Measurements from ENCODE around the gene IFNGR1.

Gene IFNGR1

GRCh38 chr6:137171824-137172733 is 47.1 kb downstream of the IFNGR1 start:
- TF ChIP-seq, protein P1, sequence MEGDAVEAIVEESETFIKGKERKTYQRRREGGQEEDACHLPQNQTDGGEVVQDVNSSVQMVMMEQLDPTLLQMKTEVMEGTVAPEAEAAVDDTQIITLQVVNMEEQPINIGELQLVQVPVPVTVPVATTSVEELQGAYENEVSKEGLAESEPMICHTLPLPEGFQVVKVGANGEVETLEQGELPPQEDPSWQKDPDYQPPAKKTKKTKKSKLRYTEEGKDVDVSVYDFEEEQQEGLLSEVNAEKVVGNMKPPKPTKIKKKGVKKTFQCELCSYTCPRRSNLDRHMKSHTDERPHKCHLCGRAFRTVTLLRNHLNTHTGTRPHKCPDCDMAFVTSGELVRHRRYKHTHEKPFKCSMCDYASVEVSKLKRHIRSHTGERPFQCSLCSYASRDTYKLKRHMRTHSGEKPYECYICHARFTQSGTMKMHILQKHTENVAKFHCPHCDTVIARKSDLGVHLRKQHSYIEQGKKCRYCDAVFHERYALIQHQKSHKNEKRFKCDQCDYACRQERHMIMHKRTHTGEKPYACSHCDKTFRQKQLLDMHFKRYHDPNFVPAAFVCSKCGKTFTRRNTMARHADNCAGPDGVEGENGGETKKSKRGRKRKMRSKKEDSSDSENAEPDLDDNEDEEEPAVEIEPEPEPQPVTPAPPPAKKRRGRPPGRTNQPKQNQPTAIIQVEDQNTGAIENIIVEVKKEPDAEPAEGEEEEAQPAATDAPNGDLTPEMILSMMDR (IDR thresholded peaks at IDR 0.05; ENCODE audit: low read depth, low read length, poor library complexity, severe bottlenecking), result no peak
- Histone ChIP-seq H3K36me3 (ENCODE audit: control insufficient read depth, low read length) (no peaks in the 10 kb centered on the region), H3K79me2 (ENCODE audit: control insufficient read depth, low read length) (no peaks in the 10 kb centered on the region), H3K27ac (ENCODE audit: low read depth, low read length) (no peak overlapping the region), H3F3A (ENCODE audit: control insufficient read depth, insufficient read depth) (no peaks in the 10 kb centered on the region), H3K4me2 (ENCODE audit: low read length) (no peak overlapping the region), H3K9me3 (ENCODE audit: control insufficient read depth, insufficient read depth, low read length) (no peaks in the 10 kb centered on the region), H3K27me3 (ENCODE audit: control insufficient read depth, low read length) (no peaks in the 10 kb centered on the region), H3K4me3 (ENCODE audit: low read length) (no peak overlapping the region), H4K20me1 (ENCODE audit: control insufficient read depth, insufficient read depth, low read depth, low read length) (no peaks in the 10 kb centered on the region), H3K9me2 (replicated peaks; ENCODE audit: control insufficient read depth, low read length) (no peaks in the 10 kb centered on the region), H3K4me1 (ENCODE audit: control insufficient read depth, low read length) (peaks cover 30% of the 10 kb centered on the region)

DNA sequence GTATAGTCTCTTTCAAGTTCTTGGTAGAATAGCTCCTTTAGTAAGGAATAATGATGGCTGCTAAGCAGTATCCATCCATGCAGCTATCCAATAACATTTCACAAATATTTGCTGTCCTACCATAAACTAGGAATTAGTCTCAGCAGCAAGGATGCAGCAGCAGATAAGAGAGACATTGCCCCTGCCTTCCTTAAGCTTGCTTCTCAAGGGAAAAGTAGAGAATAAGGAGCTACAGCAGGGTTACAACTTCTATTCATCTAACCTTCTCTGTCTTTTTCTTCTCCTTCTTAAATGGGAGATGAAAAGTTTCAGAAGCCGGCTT is 48.2 kb downstream of the IFNGR1 start:
- Histone ChIP-seq H4K20me1 (ENCODE audit: control insufficient read depth, insufficient read depth, low read depth, low read length) (no peaks in the 10 kb centered on the region), H3K9me2 (replicated peaks; ENCODE audit: control insufficient read depth, low read length) (no peaks in the 10 kb centered on the region), H3K4me2 (ENCODE audit: low read length) (no peak overlapping the region), H3K36me3 (ENCODE audit: control insufficient read depth, low read length) (no peaks in the 10 kb centered on the region), H3K4me3 (ENCODE audit: low read length) (no peak overlapping the region), H3K27me3 (ENCODE audit: control insufficient read depth, low read length) (no peaks in the 10 kb centered on the region), H3K9me3 (ENCODE audit: control insufficient read depth, insufficient read depth, low read length) (no peaks in the 10 kb centered on the region), H3K79me2 (ENCODE audit: control insufficient read depth, low read length) (no peaks in the 10 kb centered on the region), H3F3A (ENCODE audit: control insufficient read depth, insufficient read depth) (no peaks in the 10 kb centered on the region), H3K27ac (ENCODE audit: low read depth, low read length) (no peak overlapping the region), H3K4me1 (ENCODE audit: control insufficient read depth, low read length) (peaks cover 20% of the 10 kb centered on the region)
- no peak for TF ChIP-seq EZH2phosphoT487 (IDR thresholded peaks at IDR 0.05; ENCODE audit: borderline replicate concordance, low read length)
- TF ChIP-seq, protein P1 (IDR thresholded peaks at IDR 0.05; ENCODE audit: low read depth, low read length, poor library complexity, severe bottlenecking), result no peak

DNA sequence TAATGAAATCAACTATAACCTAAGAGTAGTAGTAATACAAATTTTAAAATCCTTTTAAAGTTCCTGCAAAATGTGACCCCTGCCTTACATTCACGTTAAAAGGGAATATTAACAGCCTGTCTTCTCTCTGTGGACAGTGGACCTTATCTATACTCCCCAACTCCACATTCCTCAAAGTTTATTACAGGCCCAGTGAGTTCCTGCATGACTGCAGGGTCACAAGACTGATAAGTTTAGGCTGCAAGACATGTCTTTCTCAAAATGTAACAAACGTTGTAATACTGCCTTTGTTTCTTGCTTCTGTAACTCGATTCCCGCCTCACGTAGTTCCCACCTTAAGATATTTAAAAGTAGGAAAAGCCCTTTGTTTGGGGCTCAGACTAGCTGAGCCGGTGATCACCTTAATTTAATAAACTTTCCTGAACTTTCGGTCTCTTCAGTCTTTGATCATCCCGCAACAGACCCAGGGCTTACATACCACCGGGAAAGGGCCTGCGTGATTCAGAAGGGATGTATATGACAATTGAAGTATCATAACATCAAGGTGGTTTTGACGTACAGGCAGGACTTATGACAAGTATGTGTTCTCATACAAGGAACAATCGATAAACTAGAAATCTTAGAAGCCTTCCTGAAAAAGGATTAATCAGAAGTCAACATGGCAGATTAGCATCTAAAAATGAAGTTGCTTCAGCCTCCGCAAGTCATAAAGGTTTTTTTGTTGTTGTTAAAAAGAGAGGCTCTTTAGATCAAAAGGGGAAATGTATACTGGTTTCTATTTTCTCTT is 48.7 kb downstream of the IFNGR1 start:
- Histone ChIP-seq H3K9me2 (replicated peaks; ENCODE audit: control insufficient read depth, low read length) (no peaks in the 10 kb centered on the region), H3K27ac (ENCODE audit: low read depth, low read length) (no peak overlapping the region), H3K79me2 (ENCODE audit: control insufficient read depth, low read length) (no peaks in the 10 kb centered on the region), H3F3A (ENCODE audit: control insufficient read depth, insufficient read depth) (no peaks in the 10 kb centered on the region), H3K4me2 (ENCODE audit: low read length) (no peak overlapping the region), H3K27me3 (ENCODE audit: control insufficient read depth, low read length) (no peaks in the 10 kb centered on the region), H4K20me1 (ENCODE audit: control insufficient read depth, insufficient read depth, low read depth, low read length) (no peaks in the 10 kb centered on the region), H3K36me3 (ENCODE audit: control insufficient read depth, low read length) (no peaks in the 10 kb centered on the region), H3K4me1 (ENCODE audit: control insufficient read depth, low read length) (peaks cover 14% of the 10 kb centered on the region), H3K4me3 (ENCODE audit: low read length) (no peak overlapping the region), H3K9me3 (ENCODE audit: control insufficient read depth, insufficient read depth, low read length) (no peaks in the 10 kb centered on the region)
- TF ChIP-seq, protein P1 (IDR thresholded peaks at IDR 0.05; ENCODE audit: low read depth, low read length, poor library complexity, severe bottlenecking), result no peak
- no peak for TF ChIP-seq EZH2phosphoT487 (IDR thresholded peaks at IDR 0.05; ENCODE audit: borderline replicate concordance, low read length)

All from DOHH2 (cell line).